ENCODE data around the gene NRXN3.

GRCh38 chr14:78617735-78618134 lies 447.6 kb downstream of the NRXN3 start:
- TF ChIP-seq CTCF (IDR thresholded peaks at IDR 0.05) (no peak), EZH2 (IDR thresholded peaks at IDR 0.05; ENCODE audit: borderline replicate concordance, insufficient read depth, low read depth, low read length, poor library complexity, severe bottlenecking) (no peak)
